GM23248 (cell line): ENCODE data around the gene TK1. TPM values are rescaled to one million over a fixed set of nuclear protein-coding genes. Genes with fewer than 3 reads are reported as not detected.

Experiments used
- DNase-seq: peaks from one replicate; pipeline ENCODE4 v3.0.0-alpha.2; 2015
- H2AFZ ChIP-seq: fragments of 200-600 bp; sonication (generic); 2 replicates; pipeline ENCODE4 v1.6.1; 2016; ENCODE audit warnings: antibody characterized with exemption
- H3F3A ChIP-seq: fragments of 200-600 bp; sonication (generic); 2 replicates; pipeline ENCODE4 v1.6.1; 2016; ENCODE audit warnings: mild to moderate bottlenecking, antibody characterized with exemption, mixed run types; ENCODE audit not compliant: insufficient read depth
- H3K27ac ChIP-seq: fragments of 200-600 bp; sonication (generic); 2 replicates; pipeline ENCODE4 v1.5.1; 2016; ENCODE audit warnings: mild to moderate bottlenecking
- H3K27me3 ChIP-seq: fragments of 200-600 bp; sonication (generic); replicated peaks from 2 replicates; pipeline ENCODE4 v1.6.1; 2016; ENCODE audit warnings: mild to moderate bottlenecking; ENCODE audit not compliant: insufficient read depth
- H3K36me3 ChIP-seq: fragments of 200-600 bp; sonication (generic); 2 replicates; pipeline ENCODE4 v1.6.1; 2016; ENCODE audit warnings: low read depth, mild to moderate bottlenecking
- H3K4me1 ChIP-seq: fragments of 200-600 bp; sonication (generic); 2 replicates; pipeline ENCODE4 v1.6.1; 2016; ENCODE audit warnings: mild to moderate bottlenecking; ENCODE audit not compliant: insufficient read depth
- H3K4me2 ChIP-seq: fragments of 200-600 bp; sonication (generic); one replicate; pipeline ENCODE4 v1.6.1; 2016; ENCODE audit warnings: mild to moderate bottlenecking; ENCODE audit not compliant: unreplicated experiment
- H3K4me3 ChIP-seq: fragments of 200-600 bp; sonication (generic); 2 replicates; pipeline ENCODE4 v1.5.1; 2016; ENCODE audit warnings: mild to moderate bottlenecking
- H3K79me2 ChIP-seq: fragments of 200-600 bp; sonication (generic); 2 replicates; pipeline ENCODE4 v1.6.1; 2016; ENCODE audit warnings: mild to moderate bottlenecking; ENCODE audit not compliant: insufficient read depth
- H3K9ac ChIP-seq: fragments of 200-600 bp; sonication (generic); 2 replicates; pipeline ENCODE4 v1.6.1; 2016; ENCODE audit warnings: mild to moderate bottlenecking
- H3K9me2 ChIP-seq: fragments of 200-600 bp; sonication (generic); 2 replicates; pipeline ENCODE4 v1.6.1; 2016; ENCODE audit warnings: mixed run types, mild to moderate bottlenecking, moderate library complexity; ENCODE audit not compliant: insufficient read depth
- H3K9me3 ChIP-seq: fragments of 200-600 bp; sonication (generic); one replicate; pipeline ENCODE4 v1.6.1; 2017; ENCODE audit warnings: low read depth
- H4K20me1 ChIP-seq: fragments of 200-600 bp; sonication (generic); 2 replicates; pipeline ENCODE4 v1.6.0; 2016; ENCODE audit not compliant: insufficient read depth
- EZH2 ChIP-seq: fragments of 200-600 bp; sonication (generic); IDR thresholded peaks from 2 replicates; pipeline ENCODE4 v1.6.1; 2018; ENCODE audit warnings: antibody characterized with exemption, mild to moderate bottlenecking; ENCODE audit not compliant: insufficient read depth, poor library complexity, severe bottlenecking
- EZH2phosphoT487 ChIP-seq: fragments of 200-600 bp; sonication (generic); IDR thresholded peaks from 2 replicates; pipeline ENCODE4 v1.6.1; 2018; ENCODE audit warnings: antibody characterized with exemption, moderate library complexity, mild to moderate bottlenecking, low read depth; ENCODE audit not compliant: insufficient read depth
- WGBS, 2 experiments: methylation state at CpG; one replicate each; pipeline ENCODE4 v1.1.6; 2015 to 2017; ENCODE audit warnings: low lambda C conversion rate in 2 of 2, low coverage in 1 of 2; ENCODE audit errors: missing lambda C conversion rate in 2 of 2; 5-methylcytosine and 5-hydroxymethylcytosine counted together
- in situ Hi-C: fragments of 300-500 bp; cut with MboI; formaldehyde crosslinking; loops from 2 replicates; pipeline ENCODE4 v1.15.0; 2020
- polyA plus RNA-seq: library from polyadenylated mRNA; unstranded; fragments of >200 nt; fragmentation: Nextera tagmentation; extraction: Ambion mirVana; gene quantifications from 2 replicates; pipeline ENCODE4 v1.2.1, GENCODE V29; 2016
- total RNA-seq: library from RNA; depleted of rRNA; stranded (reverse); fragments of >200 nt; shearing (Covaris generic); gene quantifications from 2 replicates; pipeline ENCODE4 v1.2.3, GENCODE V29; 2014

Gene TK1
- total and polyA plus RNA-seq, 2 experiments from 2014 or later: 79.4 to 84.5 TPM

DNA sequence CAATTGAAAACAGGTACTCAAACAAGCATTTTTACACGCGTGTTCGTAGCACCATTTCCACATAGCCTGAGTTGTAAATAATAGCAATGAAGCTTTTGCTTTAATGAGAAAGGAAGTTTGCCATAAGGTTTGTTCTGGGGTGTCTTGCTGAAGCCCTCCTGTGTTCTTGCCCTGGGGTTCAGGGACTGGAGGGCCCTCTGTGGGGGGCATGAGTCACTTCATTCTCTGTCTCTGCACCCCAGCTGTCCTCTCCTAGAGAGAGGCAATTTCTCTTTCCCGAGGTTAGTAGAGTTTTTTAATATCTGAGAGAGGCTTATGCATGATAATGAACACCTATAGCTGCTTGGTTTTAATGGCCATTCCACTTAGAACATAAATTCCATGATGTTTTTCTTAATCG, 9.9 kb upstream of the TK1 start:
- Histone ChIP-seq H3K27ac (no peak overlapping the region), H3K79me2 (no peaks in the 10 kb centered on the region)

DNA sequence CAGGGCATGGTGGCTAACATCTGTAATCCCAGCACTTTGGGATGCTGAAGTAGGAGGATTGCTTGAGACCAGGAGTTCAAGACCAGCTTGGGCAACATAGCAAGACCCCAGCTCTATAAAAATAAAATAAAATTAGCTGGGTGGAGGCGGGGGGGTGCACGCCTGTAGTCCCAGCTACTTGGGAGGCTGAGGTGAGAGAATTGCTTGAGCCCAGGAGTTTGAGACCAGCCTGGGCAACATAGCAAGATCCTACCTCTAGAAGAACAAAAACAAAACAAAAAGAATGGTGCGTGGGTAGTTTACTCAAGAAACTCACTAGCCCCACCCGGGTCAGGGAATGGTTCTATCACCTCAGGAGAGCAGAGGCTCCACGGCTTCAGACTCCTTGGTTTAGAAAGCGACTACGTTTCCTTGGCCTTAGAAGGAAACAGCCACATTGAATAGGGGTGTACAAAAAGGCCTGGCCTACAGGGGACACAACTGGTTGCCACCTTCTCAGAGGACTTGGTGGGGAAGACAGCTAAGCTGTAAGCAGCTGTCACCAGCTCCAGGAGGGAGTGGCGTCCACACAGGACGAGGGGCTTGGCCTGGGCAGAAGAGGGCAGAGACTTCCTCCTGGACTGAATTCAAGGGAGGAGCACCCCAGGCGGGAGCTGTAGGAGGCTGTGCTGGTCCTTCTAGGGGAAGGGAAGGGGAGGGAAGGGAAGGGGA, 716 bp downstream of the TK1 start:
- Histone ChIP-seq H3K79me2 (peaks cover 5% of the 10 kb centered on the region), H3K36me3 (no peaks in the 10 kb centered on the region), H3K9me3 (no peaks in the 10 kb centered on the region), H3K9ac (0 out of 2 replicates have a peak overlapping the region, but pooled peaks have one; percentile 16), H3K4me3 (peak overlapping the region; percentile 83), H3K4me2 (no peak overlapping the region), H2AFZ (peak overlapping the region; percentile 93), H3K4me1 (no peaks in the 10 kb centered on the region), H4K20me1 (no peaks in the 10 kb centered on the region), H3K27me3 (no peaks in the 10 kb centered on the region), H3K9me2 (no peaks in the 10 kb centered on the region), H3K27ac (no peak overlapping the region), H3F3A (no peaks in the 10 kb centered on the region)
- 34 to 40% methylated on average over 10 of the region's 10 CpGs for WGBS, 2 experiments
- in situ Hi-C loops: no loop called here
- no peak for TF ChIP-seq EZH2
- TF ChIP-seq EZH2phosphoT487: no peak
- peak; percentile 54 for DNase-seq

More for the DNA sequence above, 9.9 kb upstream of the TK1 start:
- in situ Hi-C loops: no loop called here
- H3K9ac ChIP-seq: no peak overlapping the region
- TF ChIP-seq EZH2phosphoT487 (no peak), EZH2 (no peak)
- no peak overlapping the region for H3K4me2 ChIP-seq
- no peaks in the 10 kb centered on the region for H3K9me3 ChIP-seq
- no peaks in the 10 kb centered on the region for H3K4me1 ChIP-seq
- H2AFZ ChIP-seq: no peak overlapping the region
- no peak for DNase-seq
- no peak overlapping the region for H3K4me3 ChIP-seq
- no peaks in the 10 kb centered on the region for H3K9me2 ChIP-seq
- WGBS, 2 experiments: 98% methylated on average over 5 of the region's 5 CpGs
- no peaks in the 10 kb centered on the region for H3K36me3 ChIP-seq
- no peaks in the 10 kb centered on the region for H3K27me3 ChIP-seq
- H3F3A ChIP-seq: no peaks in the 10 kb centered on the region
- no peaks in the 10 kb centered on the region for H4K20me1 ChIP-seq

DNA sequence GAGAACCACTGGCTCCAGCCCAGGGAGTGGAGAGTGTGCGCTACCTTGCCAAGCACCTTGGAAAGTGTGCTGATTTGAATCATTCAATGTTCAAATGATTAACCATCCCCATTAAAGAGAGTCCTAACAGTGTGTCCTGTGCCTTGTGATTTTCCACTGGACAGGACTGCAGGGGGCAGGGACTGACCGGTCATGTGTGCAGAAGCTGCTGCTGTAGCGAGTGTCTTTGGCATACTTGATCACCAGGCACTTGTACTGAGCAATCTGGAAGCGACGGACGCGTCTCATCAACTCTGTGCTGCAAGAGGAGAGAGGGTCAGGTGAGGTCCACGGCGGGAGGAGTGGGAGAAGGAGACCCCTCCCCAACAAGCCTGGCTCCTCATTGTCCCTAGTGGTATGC, 2.0 kb downstream of the TK1 start:
- H3K4me1 ChIP-seq: no peaks in the 10 kb centered on the region
- H2AFZ ChIP-seq: no peak overlapping the region
- TF ChIP-seq EZH2 (no peak), EZH2phosphoT487 (no peak)
- in situ Hi-C loops: no loop called here
- H3K79me2 ChIP-seq: peaks cover 5% of the 10 kb centered on the region
- H3K9me2 ChIP-seq: no peaks in the 10 kb centered on the region
- no peaks in the 10 kb centered on the region for H3F3A ChIP-seq
- H3K36me3 ChIP-seq: no peaks in the 10 kb centered on the region
- H3K27ac ChIP-seq: no peak overlapping the region
- no peak for DNase-seq
- no peaks in the 10 kb centered on the region for H3K9me3 ChIP-seq
- WGBS, 2 experiments: 90 to 92% methylated on average over 9 of the region's 9 CpGs
- no peak overlapping the region for H3K4me2 ChIP-seq
- no peaks in the 10 kb centered on the region for H4K20me1 ChIP-seq
- H3K4me3 ChIP-seq: no peak overlapping the region
- no peaks in the 10 kb centered on the region for H3K27me3 ChIP-seq
- no peak overlapping the region for H3K9ac ChIP-seq

DNA sequence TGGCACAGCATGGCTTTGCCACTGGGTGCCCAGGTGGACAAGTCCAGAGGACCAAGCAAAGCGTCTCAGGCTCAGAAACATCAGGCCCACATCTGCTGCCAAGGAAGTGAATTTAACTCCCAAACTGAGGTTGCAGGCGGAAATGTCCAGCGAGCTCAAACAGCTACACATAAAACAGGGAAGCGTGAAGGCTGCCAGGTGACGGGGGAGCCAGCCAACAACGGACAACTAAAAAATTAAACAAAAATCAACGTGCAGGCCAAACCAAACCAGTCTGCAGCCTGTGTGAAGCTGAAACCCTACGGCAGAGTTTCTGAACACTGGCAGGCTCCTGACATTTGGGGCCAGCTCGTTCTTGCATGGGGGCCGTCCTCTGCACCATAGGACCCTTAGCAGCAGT, 2.5 kb downstream of the TK1 start:
- in situ Hi-C loops: no loop called here
- H3K9me2 ChIP-seq: no peaks in the 10 kb centered on the region
- no peaks in the 10 kb centered on the region for H3K27me3 ChIP-seq
- TF ChIP-seq EZH2phosphoT487 (no peak), EZH2 (no peak)
- no peaks in the 10 kb centered on the region for H3K4me1 ChIP-seq
- no peak overlapping the region for H3K27ac ChIP-seq
- H3K9ac ChIP-seq: no peak overlapping the region
- no peak overlapping the region for H3K4me3 ChIP-seq
- H3K79me2 ChIP-seq: peaks cover 5% of the 10 kb centered on the region
- DNase-seq: no peak
- H3K9me3 ChIP-seq: no peaks in the 10 kb centered on the region
- no peak overlapping the region for H3K4me2 ChIP-seq
- WGBS, 2 experiments: 81 to 85% methylated on average over 10 of the region's 10 CpGs
- H3K36me3 ChIP-seq: no peaks in the 10 kb centered on the region
- no peaks in the 10 kb centered on the region for H4K20me1 ChIP-seq
- no peaks in the 10 kb centered on the region for H3F3A ChIP-seq
- H2AFZ ChIP-seq: no peak overlapping the region

DNA sequence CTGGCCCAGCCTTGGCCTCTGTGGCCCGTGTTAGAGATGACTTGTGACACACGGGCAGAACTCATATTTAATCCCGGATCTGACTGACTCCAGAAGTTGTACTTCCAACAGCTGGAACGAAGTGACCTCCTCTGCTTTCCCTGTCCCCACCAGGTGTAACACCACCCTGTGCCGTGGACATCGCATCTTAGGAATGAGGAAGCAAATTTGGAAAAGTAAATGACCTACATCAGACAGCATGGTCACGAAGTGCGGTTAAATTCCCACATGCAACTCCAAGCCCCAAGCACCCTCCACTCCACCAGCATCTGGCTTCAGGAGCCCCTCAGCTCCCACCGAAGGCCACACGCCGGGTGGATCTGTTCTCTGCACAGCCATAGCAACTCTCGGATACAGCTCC, 2.9 kb downstream of the TK1 start:
- Histone ChIP-seq H2AFZ (no peak overlapping the region), H3K36me3 (no peaks in the 10 kb centered on the region), H3K27me3 (no peaks in the 10 kb centered on the region), H4K20me1 (no peaks in the 10 kb centered on the region), H3K79me2 (peaks cover 5% of the 10 kb centered on the region), H3K4me3 (no peak overlapping the region), H3K4me2 (no peak overlapping the region), H3K27ac (no peak overlapping the region), H3K4me1 (no peaks in the 10 kb centered on the region), H3K9me2 (no peaks in the 10 kb centered on the region), H3K9ac (no peak overlapping the region), H3F3A (no peaks in the 10 kb centered on the region), H3K9me3 (no peaks in the 10 kb centered on the region)
- TF ChIP-seq EZH2phosphoT487: no peak
- no peak for TF ChIP-seq EZH2
- WGBS, 2 experiments: 95 to 97% methylated on average over 12 of the region's 12 CpGs
- DNase-seq: no peak
- in situ Hi-C loops: no loop called here
